Neuron (in vitro differentiated cells): Measurements from ENCODE around the gene SV2C.
"Not testable (repeated sequence)": the region's sequence is repeated elsewhere in the genome, so short reads cannot be mapped to it uniquely, and the experiment has no call there.

ENCODE experiments used
- H2AFZ ChIP-seq: one replicate; pipeline ENCODE4 v1.6.1; 2013; ENCODE audit warnings: low read depth, mild to moderate bottlenecking, inconsistent platforms, low read length, moderate library complexity
- H3K27me3 ChIP-seq: one replicate; pipeline ENCODE4 v1.6.1; 2013; ENCODE audit warnings: low read length; ENCODE audit not compliant: insufficient read depth
- H3K36me3 ChIP-seq: one replicate; pipeline ENCODE4 v1.6.1; 2013; ENCODE audit warnings: low read length; ENCODE audit not compliant: insufficient read depth
- H3K4me1 ChIP-seq: one replicate; pipeline ENCODE4 v1.6.1; 2013; ENCODE audit warnings: low read length; ENCODE audit not compliant: insufficient read depth
- H3K4me3 ChIP-seq: 2 replicates; pipeline ENCODE4 v1.5.1; 2013; ENCODE audit warnings: mild to moderate bottlenecking, low read length, moderate library complexity
- H3K9me3 ChIP-seq: one replicate; pipeline ENCODE4 v1.6.1; 2013; ENCODE audit warnings: low read length

Gene SV2C

GRCh38 chr5:76368941-76369340 is 285.8 kb downstream of the SV2C start:
- no peak overlapping the region for H3K4me3 ChIP-seq
- H2AFZ ChIP-seq = no peak overlapping the region
- H3K9me3 ChIP-seq = no peaks in the 10 kb centered on the region
- peaks cover 22% of the 10 kb centered on the region for H3K4me1 ChIP-seq
- no peaks in the 10 kb centered on the region for H3K36me3 ChIP-seq
- H3K27me3 ChIP-seq = no peaks in the 10 kb centered on the region

GRCh38 chr5:76369668-76370067 is 286.5 kb downstream of the SV2C start:
- not testable (repeated sequence) for H3K9me3 ChIP-seq, H3K36me3 ChIP-seq, H2AFZ ChIP-seq, H3K4me3 ChIP-seq, H3K27me3 ChIP-seq
- peaks cover 16% of the 10 kb centered on the region for H3K4me1 ChIP-seq

GRCh38 chr5:76371960-76372322 is 288.8 kb downstream of the SV2C start:
- Histone ChIP-seq H3K36me3 (no peaks in the 10 kb centered on the region), H3K9me3 (no peaks in the 10 kb centered on the region), H3K4me1 (peaks cover 13% of the 10 kb centered on the region)

GRCh38 chr5:76372323-76373054 is 289.3 kb downstream of the SV2C start:
- Histone ChIP-seq H2AFZ (peak overlapping the region; percentile 20), H3K27me3 (no peaks in the 10 kb centered on the region), H3K9me3 (no peaks in the 10 kb centered on the region), H3K36me3 (no peaks in the 10 kb centered on the region), H3K4me3 (peak overlapping the region; percentile 5), H3K4me1 (peaks cover 13% of the 10 kb centered on the region)

More at GRCh38 chr5:76371960-76372322, 288.8 kb downstream of the SV2C start:
- peak overlapping the region; percentile 5 for H3K4me3 ChIP-seq
- peak overlapping the region; percentile 20 for H2AFZ ChIP-seq
- H3K27me3 ChIP-seq = no peaks in the 10 kb centered on the region

- H2AFZ ChIP-seq = no peak overlapping the region
- no peak overlapping the region for H3K4me3 ChIP-seq
- peaks cover 19% of the 10 kb centered on the region for H3K4me1 ChIP-seq
- no peaks in the 10 kb centered on the region for H3K9me3 ChIP-seq
- H3K27me3 ChIP-seq = no peaks in the 10 kb centered on the region
- no peaks in the 10 kb centered on the region for H3K36me3 ChIP-seq
These were observed 293.1 kb downstream of the SV2C start for GRCh38 chr5:76376148-76376865.

- H3K4me3 ChIP-seq = no peak overlapping the region
- H3K4me1 ChIP-seq = peaks cover 19% of the 10 kb centered on the region
- no peaks in the 10 kb centered on the region for H3K27me3 ChIP-seq
- no peaks in the 10 kb centered on the region for H3K9me3 ChIP-seq
- no peak overlapping the region for H2AFZ ChIP-seq
- H3K36me3 ChIP-seq = no peaks in the 10 kb centered on the region
These were observed 293.7 kb downstream of the SV2C start for GRCh38 chr5:76376866-76377230.

GRCh38 chr5:76378355-76378754 is 295.2 kb downstream of the SV2C start:
- H3K4me3 ChIP-seq = no peak overlapping the region
- H3K27me3 ChIP-seq = no peaks in the 10 kb centered on the region
- H2AFZ ChIP-seq = no peak overlapping the region
- H3K4me1 ChIP-seq = peaks cover 6% of the 10 kb centered on the region
- H3K9me3 ChIP-seq = no peaks in the 10 kb centered on the region
- no peaks in the 10 kb centered on the region for H3K36me3 ChIP-seq

GRCh38 chr5:76379316-76379715 is 296.1 kb downstream of the SV2C start:
- Histone ChIP-seq H3K27me3 (no peaks in the 10 kb centered on the region), H2AFZ (no peak overlapping the region), H3K4me1 (peaks cover 10% of the 10 kb centered on the region), H3K4me3 (no peak overlapping the region), H3K36me3 (no peaks in the 10 kb centered on the region), H3K9me3 (no peaks in the 10 kb centered on the region)

- no peaks in the 10 kb centered on the region for H3K27me3 ChIP-seq
- no peaks in the 10 kb centered on the region for H3K36me3 ChIP-seq
- H3K4me3 ChIP-seq = no peak overlapping the region
- H3K4me1 ChIP-seq = peaks cover 15% of the 10 kb centered on the region
- no peaks in the 10 kb centered on the region for H3K9me3 ChIP-seq
- no peak overlapping the region for H2AFZ ChIP-seq
These were observed 296.7 kb downstream of the SV2C start for GRCh38 chr5:76379855-76380254.

- H3K27me3 ChIP-seq = no peaks in the 10 kb centered on the region
- H2AFZ ChIP-seq = no peak overlapping the region
- no peak overlapping the region for H3K4me3 ChIP-seq
- H3K36me3 ChIP-seq = no peaks in the 10 kb centered on the region
- H3K4me1 ChIP-seq = peaks cover 18% of the 10 kb centered on the region
- H3K9me3 ChIP-seq = no peaks in the 10 kb centered on the region
These were observed 297.3 kb downstream of the SV2C start for GRCh38 chr5:76380346-76381066.

GRCh38 chr5:76383126-76383832 is 300.1 kb downstream of the SV2C start:
- no peaks in the 10 kb centered on the region for H3K27me3 ChIP-seq
- H3K4me3 ChIP-seq = no peak overlapping the region
- no peak overlapping the region for H2AFZ ChIP-seq
- peaks cover 18% of the 10 kb centered on the region for H3K4me1 ChIP-seq
- no peaks in the 10 kb centered on the region for H3K36me3 ChIP-seq
- no peaks in the 10 kb centered on the region for H3K9me3 ChIP-seq

- Histone ChIP-seq H3K4me1 (peaks cover 25% of the 10 kb centered on the region), H2AFZ (no peak overlapping the region), H3K36me3 (no peaks in the 10 kb centered on the region), H3K4me3 (no peak overlapping the region), H3K9me3 (no peaks in the 10 kb centered on the region), H3K27me3 (no peaks in the 10 kb centered on the region)
These were observed 301.0 kb downstream of the SV2C start for GRCh38 chr5:76384189-76384588.

GRCh38 chr5:76384705-76385104 is 301.5 kb downstream of the SV2C start:
- Histone ChIP-seq H3K9me3 (no peaks in the 10 kb centered on the region), H3K4me3 (no peak overlapping the region), H2AFZ (no peak overlapping the region), H3K4me1 (peaks cover 30% of the 10 kb centered on the region), H3K36me3 (no peaks in the 10 kb centered on the region), H3K27me3 (no peaks in the 10 kb centered on the region)
